GM12875 (cell line): Measurements from ENCODE around the gene ABHD16A.

ENCODE experiments used
- H3K4me3 ChIP-seq: one replicate; pipeline ENCODE4 v1.5.1; 2011; ENCODE audit warnings: low read depth, low read length, control low read depth
- CTCF ChIP-seq: IDR thresholded peaks from 2 replicates; pipeline ENCODE4 v1.5.1; 2011; ENCODE audit warnings: low read depth, mild to moderate bottlenecking, control low read depth, inconsistent platforms, low read length, moderate library complexity, borderline replicate concordance; ENCODE audit not compliant: insufficient read depth

Gene ABHD16A

DNA sequence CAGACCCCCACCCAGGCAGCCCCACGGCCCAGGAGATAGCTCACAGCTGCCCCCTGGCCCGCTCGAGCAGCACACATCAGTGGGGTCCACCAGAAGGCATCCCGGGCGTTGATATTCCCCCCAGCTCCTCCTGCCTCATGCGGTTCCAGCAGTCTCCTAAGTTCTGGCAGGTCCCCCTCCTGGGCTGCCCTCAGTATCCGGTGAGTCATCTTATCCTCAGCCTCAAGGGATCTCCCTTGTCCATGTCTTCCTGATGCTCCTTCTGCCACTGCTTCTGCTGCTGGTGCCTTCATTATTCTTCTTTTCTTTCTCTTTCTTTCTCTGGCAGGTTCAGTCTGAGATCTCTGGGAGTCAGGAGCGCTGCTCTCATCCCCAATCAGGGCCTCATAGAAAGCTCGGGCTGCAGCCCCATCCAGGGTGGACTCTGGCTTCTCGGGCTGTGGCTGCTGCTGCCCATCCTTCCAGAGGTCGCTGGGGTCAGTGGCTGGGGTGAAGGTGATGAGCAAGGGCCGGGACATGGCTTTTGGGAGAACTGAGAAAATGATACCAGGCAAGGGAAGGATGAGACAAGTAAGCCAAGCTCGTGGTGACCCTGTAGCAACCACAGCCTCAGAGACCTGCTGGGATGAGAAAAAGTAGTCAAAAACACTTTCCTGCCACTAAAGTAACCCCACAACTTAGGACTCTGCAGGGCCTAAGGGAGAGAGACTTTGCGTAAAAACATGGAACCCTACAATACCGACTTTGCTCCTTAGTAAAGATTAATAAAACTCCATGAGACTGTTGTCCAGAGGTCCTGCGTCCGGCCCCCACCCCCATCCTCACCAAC lies 38.9 kb downstream of the ABHD16A start:
- no peak for TF ChIP-seq CTCF
- peak overlapping the region; percentile 68 for H3K4me3 ChIP-seq

DNA sequence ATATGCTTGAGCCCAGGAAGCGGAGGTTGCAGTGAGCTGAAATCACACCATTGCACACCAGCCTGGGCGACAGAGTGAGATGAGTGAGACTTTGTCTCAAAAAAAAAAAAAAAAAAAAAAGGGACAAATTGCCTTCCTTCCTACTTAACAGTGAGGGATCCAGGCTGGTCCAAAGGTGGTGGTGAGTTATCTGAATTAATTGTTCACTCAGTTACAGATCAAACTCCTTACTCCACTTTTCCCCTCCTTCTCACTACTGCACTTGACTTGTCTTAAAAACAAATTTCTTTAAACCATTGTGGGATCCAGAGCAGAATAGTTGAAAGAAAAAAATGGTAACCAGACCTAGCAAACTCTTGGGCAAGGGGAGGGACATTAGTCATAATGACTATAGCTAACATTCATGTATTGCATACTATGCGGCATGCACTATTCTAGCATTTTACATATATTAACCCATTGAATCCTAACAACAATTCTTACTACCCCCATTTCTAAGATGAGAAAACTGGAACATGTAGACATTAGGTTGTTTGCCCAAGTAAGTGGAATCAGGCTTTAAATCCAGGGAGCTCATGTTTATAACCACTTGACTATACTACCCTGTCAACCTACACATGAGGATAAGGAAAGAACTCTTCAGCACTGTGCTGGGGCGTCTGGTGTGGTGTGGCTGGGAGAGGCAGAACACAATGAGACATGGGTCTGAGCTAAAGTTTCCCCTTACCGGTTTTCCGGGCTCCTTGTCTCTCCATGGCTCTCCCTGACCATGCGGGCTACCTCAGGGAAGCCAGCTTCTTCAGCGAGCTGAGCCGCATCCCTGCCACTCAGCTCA lies 39.8 kb downstream of the ABHD16A start:
- H3K4me3 ChIP-seq: no peak overlapping the region

GRCh38 chr6:31662124-31662723 lies 40.9 kb downstream of the ABHD16A start:
- H3K4me3 ChIP-seq: no peak overlapping the region
- no peak for TF ChIP-seq CTCF

More for the DNA sequence above, 39.8 kb downstream of the ABHD16A start:
- TF ChIP-seq CTCF: no peak

- no peak for TF ChIP-seq CTCF
- no peak overlapping the region for H3K4me3 ChIP-seq
Observed at GRCh38 chr6:31661262-31662123, 41.6 kb downstream of the ABHD16A start.

- peak within 1 kb of the TSS; percentile 61 for H3K4me3 ChIP-seq
- no peak for TF ChIP-seq CTCF
Observed at GRCh38 chr6:31660381-31661261, 42.5 kb downstream of the ABHD16A start, which contains the start of gene C6orf47. Gene C6orf47 (minus strand): TSS chr6:31660778. CDS start chr6:31659947, 831 bp downstream.
